ENCODE results near the gene RLN3.
"Not testable (repeated sequence)": the region's sequence is repeated elsewhere in the genome, so short reads cannot be mapped to it uniquely, and the experiment has no call there.

RLN3 gene

DNA sequence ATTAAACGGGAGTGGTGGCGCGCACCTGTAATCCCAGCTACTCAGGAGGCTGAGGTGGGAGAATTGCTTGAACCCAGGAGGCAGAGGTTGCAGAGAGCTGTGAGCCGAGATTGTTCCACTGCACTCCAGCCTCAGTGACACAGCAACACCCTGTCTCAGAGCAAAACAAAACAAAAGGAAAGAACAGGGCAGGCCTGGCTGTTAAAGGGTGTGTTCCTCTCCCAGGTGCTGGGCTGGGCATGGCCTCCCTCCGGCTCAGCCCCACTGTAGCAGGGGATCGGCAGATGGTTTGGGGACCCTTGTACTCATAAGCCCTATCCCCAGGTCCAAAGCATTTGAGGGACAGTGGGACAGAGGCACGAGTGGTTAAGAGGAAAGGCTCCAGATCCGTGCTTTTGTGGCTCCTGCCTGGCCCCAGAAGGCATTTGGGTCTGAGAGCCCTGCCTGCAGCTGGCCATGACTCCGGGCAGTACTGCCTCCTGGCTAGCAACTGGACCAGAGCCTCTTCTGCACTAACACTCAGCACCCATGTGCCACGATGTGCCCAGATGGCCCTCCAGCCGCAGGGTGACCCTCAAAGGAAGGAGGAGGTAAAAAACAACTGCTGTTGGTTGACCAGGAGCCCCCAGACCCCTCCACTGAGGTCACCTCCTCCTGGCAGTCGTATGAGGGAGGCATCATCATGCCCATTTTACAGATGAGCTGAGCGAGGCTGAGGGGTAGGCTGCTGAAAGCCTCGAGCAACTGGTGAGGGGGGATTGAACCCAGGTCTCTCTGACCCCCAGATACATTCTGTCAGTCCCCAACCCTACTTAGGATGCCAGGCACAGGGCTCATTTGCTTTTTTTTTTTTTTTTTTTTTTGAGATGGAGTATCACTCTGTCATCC lies 31.8 kb upstream of the RLN3 start:
- no peak for DNase-seq

GRCh38 chr19:13996928-13997630 lies 30.9 kb upstream of the RLN3 start:
- no peak for DNase-seq

DNA sequence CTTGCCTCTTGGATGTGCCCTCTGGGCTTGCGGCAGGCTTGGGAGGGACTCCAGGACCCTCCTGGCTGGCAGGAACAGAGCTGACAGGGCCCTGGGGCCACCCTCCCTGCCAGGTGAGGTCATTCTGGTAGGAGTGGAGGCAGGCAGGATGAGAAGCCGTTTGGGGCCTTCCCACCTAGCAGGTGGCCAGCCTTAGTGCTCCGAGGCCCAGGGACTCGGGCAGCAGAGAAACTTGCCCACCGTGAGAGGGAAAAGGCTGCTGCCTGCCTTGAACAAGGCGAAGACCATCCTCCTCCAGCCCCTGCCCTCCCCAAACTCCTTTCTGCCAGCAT lies 30.4 kb upstream of the RLN3 start:
- DNase-seq: no peak

GRCh38 chr19:13998426-13998825 lies 29.5 kb upstream of the RLN3 start:
- no peak for DNase-seq

DNA sequence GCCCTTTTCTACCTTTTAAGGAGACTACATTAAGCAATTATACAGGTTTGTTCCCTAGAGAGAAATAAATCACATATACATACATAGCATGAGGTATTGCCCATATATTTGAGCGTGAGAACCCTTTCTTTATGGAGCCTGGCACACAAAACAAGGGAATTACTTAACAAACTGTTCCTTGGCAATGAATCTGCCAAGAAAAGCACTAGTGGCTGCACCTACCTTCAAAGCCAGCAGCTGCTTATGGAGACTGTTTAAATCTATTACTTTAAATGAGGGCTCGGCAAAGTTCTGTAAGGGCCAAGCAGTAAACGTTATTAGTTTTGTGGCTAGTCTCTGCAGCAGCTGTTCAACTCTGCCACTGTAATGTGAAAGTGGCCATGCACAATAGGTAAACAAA lies 28.9 kb upstream of the RLN3 start:
- DNase-seq: no peak

GRCh38 chr19:14000691-14001375 lies 27.1 kb upstream of the RLN3 start:
- no peak for DNase-seq

DNA sequence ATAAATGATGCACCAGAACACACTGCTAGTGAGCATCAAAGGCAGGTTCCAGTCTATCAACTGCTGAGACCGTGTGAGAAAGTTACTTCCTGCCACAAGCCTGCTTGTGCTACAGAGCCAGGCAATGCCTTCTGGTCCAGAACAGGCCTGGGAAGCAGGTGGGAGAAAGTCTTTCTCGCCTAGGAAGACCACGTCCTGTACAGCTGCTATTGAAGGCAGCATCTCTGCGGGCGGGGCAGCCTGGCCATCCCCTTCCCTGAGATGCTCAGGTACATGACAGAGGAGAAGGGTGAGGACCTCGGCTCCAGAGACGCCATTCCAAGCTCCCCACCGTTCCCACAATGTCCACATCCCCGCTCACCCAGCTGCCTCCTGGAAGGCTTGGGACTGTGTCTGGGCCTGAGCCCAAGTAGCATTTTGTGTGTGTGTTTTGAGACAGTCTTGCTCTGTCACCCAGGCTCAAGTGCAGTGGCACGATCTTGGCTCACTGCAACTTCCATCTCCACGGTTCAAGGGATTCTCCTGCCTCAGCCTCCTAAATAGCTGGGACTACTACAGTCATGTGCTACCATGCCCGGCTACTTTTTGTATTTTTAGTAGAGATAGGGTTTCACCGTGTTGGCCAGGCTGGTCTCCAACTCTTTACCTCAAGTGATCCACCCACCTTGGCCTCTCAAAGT lies 25.2 kb upstream of the RLN3 start:
- DNase-seq: no peak

DNA sequence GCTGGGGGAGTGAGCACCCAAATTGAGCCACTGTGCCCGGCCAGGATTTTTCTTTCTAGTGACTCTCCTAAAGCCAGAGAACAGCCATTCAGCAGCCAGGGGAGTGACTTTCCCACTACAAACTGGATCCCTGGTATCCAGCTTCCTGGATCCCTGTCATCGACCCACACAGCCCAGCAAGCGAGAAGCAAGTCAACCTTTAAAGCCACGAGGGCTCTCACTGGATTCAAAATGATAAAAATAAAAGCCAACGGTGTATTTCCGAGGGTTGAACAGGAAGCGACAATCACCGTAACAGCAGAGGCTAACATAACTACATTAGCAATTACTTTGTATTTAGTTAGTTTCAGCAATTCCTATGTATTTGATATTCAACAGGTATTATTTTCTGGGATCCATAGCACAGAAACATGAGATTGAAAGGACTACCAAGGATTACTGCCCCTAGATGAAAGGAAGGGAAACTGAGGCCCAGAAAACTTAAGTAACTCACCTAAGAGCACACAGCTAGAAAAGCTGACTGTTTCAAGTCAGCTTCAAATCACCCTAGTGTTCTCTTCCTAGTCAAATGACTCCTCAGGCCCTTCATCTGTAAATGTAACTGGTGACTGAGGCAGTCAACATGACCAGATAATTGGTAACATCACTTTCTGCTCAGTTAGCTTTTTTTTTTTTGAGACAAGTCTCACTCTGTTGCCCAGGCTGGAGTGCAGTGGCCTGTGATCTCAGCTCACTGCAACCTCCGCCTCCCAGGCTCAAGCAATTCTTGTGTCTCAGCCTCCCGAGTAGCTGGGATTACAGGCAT lies 24.5 kb upstream of the RLN3 start:
- no peak for DNase-seq

- DNase-seq: no peak
These were observed 23.2 kb upstream of the RLN3 start for GRCh38 chr19:14004619-14005348.

DNA sequence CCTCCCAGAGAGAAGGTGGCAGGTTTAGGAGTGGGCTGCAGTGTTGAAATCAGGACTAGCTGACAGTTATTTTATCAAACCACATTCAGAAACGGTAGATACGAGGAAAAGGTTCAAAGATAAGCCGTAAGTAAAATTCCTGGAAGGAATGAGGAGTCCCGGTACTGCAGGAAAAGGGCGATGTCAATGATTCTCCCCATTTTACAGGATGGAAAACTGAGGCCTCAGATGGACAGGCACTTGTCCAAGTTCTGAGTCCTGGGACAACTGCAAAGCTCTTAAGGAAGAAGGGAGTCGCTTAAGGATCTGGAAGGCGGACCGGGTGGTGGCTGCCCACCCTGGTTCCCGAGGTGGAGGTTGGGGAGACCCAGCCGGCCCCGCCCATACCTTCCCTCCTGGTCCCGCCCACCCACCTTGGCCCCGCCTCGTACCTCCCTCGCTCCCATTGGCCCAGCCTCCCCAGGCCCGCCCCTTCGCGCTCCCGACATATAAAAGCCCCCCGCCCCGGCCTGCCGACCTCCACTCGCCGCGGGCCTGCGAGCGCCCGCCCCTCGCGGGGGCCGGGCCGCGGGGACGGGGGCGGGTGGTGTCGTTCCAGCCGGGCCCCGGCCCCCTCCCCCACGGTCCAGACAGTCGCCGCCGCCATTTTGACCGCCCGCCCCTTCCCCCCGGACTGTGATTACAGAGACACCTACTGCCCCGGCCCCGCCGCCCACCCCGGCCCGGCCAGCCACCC lies 22.4 kb upstream of the RLN3 start:
- DNase-seq: peak; percentile 75

- DNase-seq: peak; percentile 99
These were observed 21.7 kb upstream of the RLN3 start, which contains the start of gene RFX1 for GRCh38 chr19:14006085-14006765. RFX1 (minus strand) TSS chr19:14006320; CDS start chr19:13993843, 12,477 bp downstream.

DNA sequence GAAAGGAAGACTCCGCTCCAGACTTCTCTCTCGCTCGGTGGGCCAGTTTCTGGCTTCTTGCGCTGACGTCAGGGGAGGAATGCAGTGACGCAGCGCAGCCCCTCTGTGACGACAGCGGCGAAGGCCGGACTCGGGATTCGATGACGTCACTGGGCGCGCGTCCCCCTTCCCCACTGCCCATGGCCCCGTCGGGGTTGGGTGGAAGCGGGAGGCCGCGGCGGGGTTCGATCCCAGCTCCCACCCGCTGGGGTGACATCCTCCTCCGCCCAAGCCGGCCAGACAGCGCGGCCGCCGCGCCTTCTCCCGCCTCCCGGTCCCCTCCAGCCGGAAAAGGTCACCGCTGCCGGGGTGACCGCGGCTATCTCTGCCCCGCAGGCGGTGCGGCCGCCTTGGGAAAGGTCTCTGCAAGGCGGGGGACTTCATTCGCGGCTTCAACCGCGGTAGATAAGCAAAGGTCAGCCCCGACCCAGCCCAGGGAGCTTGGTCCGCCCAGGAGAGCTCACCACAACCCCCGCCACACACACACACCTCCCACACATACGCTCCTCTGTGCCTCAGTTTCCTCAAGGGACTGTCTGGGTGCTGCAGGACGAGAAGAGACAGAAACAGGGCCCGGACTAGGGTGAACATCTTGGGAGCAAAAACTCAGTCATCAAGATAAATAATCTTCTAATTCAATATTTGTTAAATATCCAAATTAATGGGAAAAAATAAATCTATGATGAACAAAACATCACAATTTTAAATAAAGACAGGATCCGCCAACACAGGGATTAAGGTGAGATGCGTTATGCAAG lies 21.0 kb upstream of the RLN3 start:
- DNase-seq: peak; percentile 93

DNA sequence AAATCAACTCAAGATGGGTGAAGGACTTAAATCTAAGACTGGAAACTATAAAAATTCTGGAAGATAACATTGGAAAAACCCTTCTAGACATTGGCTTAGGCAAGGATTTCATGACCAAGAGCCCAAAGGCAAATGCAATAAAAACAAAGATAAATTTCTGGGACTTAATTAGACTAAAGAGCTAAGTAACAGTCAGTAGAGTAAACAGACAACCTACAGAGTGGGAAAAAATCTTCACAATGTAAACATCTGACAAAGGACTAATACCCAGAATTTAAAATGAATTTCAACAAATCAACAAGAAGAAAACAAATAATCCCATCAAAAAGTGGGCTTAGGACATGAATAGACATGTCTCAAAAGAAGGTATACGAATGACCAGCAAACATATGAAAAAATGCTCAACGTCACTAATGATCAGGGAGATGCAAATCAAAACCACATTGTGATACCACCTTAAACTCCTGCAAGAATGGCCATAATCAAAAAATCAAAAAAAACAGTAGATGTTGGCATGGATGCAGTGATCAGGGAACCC lies 15.5 kb upstream of the RLN3 start:
- DNase-seq: no peak

DNA sequence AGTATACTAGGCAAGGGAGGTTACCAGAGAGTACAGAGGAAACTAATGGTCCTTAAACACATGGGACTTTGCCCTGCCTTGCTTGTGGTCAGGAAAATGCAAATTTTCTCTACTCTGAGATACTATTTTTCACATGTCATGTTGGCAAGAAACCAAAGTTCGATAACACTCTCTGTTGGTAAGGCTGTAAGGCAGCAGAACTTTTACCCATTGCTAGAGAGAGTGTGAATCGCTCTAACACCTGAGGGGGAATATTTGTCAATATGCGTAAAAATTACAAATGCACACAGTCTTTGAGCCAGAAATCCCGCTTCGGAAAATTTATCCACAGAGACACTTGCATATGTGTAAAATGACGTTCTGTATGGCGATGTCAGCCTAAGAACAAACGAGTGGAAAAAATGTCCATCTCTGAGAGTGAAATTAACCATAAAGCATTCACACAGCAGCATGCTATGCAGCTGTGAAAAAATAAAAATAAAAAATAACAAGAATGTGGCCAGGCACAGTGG lies 12.4 kb upstream of the RLN3 start:
- no peak for DNase-seq

GRCh38 chr19:14019100-14019499 lies 8.8 kb upstream of the RLN3 start:
- DNase-seq: no peak

- DNase-seq: not testable (repeated sequence)
These were observed 8.2 kb upstream of the RLN3 start for GRCh38 chr19:14019739-14020138.

GRCh38 chr19:14021474-14021873 lies 6.5 kb upstream of the RLN3 start:
- DNase-seq: no peak

GRCh38 chr19:14022469-14022868 lies 5.5 kb upstream of the RLN3 start:
- no peak for DNase-seq

Data from NCI-H774 (cell line).